OCI-LY7 (cell line): ENCODE data around the gene SLC9B1. TPM values are rescaled to one million over a fixed set of nuclear protein-coding genes. Genes with fewer than 3 reads are reported as not detected.
"Not testable (repeated sequence)": the region's sequence is repeated elsewhere in the genome, so short reads cannot be mapped to it uniquely, and the experiment has no call there.

ENCODE experiments used
- BruUV-seq: library from RNA; stranded (reverse); fragments of 400-500 nt; replicated peaks from 2 replicates; lab custom pipeline; 2021; lab: Mats Ljungman, UMichigan
- CTCF ChIA-PET: fragments of 300-600 bp; sonication (Branson Sonifier 250); formaldehyde crosslinking; loops from one replicate; lab custom pipeline; 2022; ENCODE audit warnings: antibody characterized with exemption; ENCODE audit not compliant: unreplicated experiment; lab: Charles Lee
- POLR2A ChIA-PET: fragments of 300-600 bp; sonication (Branson Sonifier 250); formaldehyde crosslinking; loops from one replicate; lab custom pipeline; 2022; ENCODE audit warnings: antibody characterized with exemption; lab: Charles Lee
- DNase-seq: peaks from one replicate; pipeline ENCODE4 v3.0.0-alpha.2; 2015; ENCODE audit warnings: low spot score
- H2AFZ ChIP-seq: fragments of 200-600 bp; sonication (generic), shearing (Covaris generic); 2 replicates; pipeline ENCODE4 v1.6.1; 2014; ENCODE audit warnings: mild to moderate bottlenecking, antibody characterized with exemption, low read length, moderate library complexity
- H3K27ac ChIP-seq: fragments of 200-600 bp; sonication (generic); 2 replicates; pipeline ENCODE4 v1.5.1; 2014; ENCODE audit warnings: mixed run types, low read depth, mild to moderate bottlenecking, moderate library complexity, low read length, inconsistent platforms; ENCODE audit not compliant: poor library complexity, severe bottlenecking
- H3K36me3 ChIP-seq: fragments of 200-600 bp; sonication (generic); 2 replicates; pipeline ENCODE4 v1.6.1; 2014; ENCODE audit warnings: mild to moderate bottlenecking, antibody characterized with exemption, low read length, moderate library complexity, mixed read lengths; ENCODE audit not compliant: insufficient read depth
- H3K4me1 ChIP-seq: fragments of 200-600 bp; sonication (generic); 2 replicates; pipeline ENCODE4 v1.5.1; 2014; ENCODE audit warnings: mild to moderate bottlenecking, low read length; ENCODE audit not compliant: insufficient read depth, poor library complexity, severe bottlenecking
- H3K4me2 ChIP-seq: fragments of 200-600 bp; sonication (generic); 2 replicates; pipeline ENCODE4 v1.6.1; 2014; ENCODE audit warnings: mild to moderate bottlenecking, low read length
- H3K4me3 ChIP-seq: fragments of 200-600 bp; sonication (generic); 2 replicates; pipeline ENCODE4 v1.5.1; 2014; ENCODE audit warnings: mild to moderate bottlenecking, low read depth, low read length; ENCODE audit not compliant: poor library complexity, severe bottlenecking
- H3K79me2 ChIP-seq: fragments of 200-600 bp; sonication (generic); 2 replicates; pipeline ENCODE4 v1.6.1; 2016; ENCODE audit warnings: low read depth, mild to moderate bottlenecking, low read length, moderate library complexity, mixed read lengths; ENCODE audit not compliant: insufficient read depth
- H3K9me2 ChIP-seq: fragments of 200-600 bp; sonication (generic); 2 replicates; pipeline ENCODE4 v1.6.1; 2016; ENCODE audit warnings: mild to moderate bottlenecking, low read length, mixed read lengths; ENCODE audit not compliant: insufficient read depth
- H3K9me3 ChIP-seq: fragments of 200-600 bp; sonication (generic); 2 replicates; pipeline ENCODE4 v1.6.1; 2014; ENCODE audit warnings: mild to moderate bottlenecking, mixed run types, low read length, mixed read lengths
- H4K20me1 ChIP-seq: fragments of 200-600 bp; sonication (generic); 2 replicates; pipeline ENCODE4 v1.6.1; 2014; ENCODE audit warnings: mild to moderate bottlenecking, antibody characterized with exemption, low read length, moderate library complexity, mixed read lengths; ENCODE audit not compliant: insufficient read depth
- CTCF ChIP-seq: fragments of 200-600 bp; sonication (generic); conservative IDR thresholded peaks from 2 replicates; pipeline ENCODE4 v1.5.1; 2014; ENCODE audit warnings: mild to moderate bottlenecking, antibody characterized with exemption, low read length, moderate library complexity, mixed read lengths
- EZH2phosphoT487 ChIP-seq: fragments of 200-600 bp; sonication (generic); IDR thresholded peaks from 2 replicates; pipeline ENCODE4 v1.6.1; 2018; ENCODE audit warnings: low read depth, borderline replicate concordance, mild to moderate bottlenecking, mixed run types, antibody characterized with exemption, low read length, moderate library complexity, mixed read lengths
- intact Hi-C: fragments of 100-400 bp; cut with micrococcal nuclease; formaldehyde crosslinking; loops from one replicate; pipeline ENCODE4 v1.10.0; 2022; ENCODE audit not compliant: unreplicated experiment
- total RNA-seq, 2 experiments: library from RNA; depleted of rRNA in 1 of 2; stranded (reverse); fragments of >200 nt in 1 of 2; shearing (Covaris generic) in 1 of 2; gene quantifications; 2 replicates each; pipeline ENCODE4 v1.2.3, GENCODE V29; 2014 to 2022

SLC9B1 gene
- total RNA-seq, 2 experiments from 2014 or later = 0.88 to 2.0 TPM

- Histone ChIP-seq H3K36me3 (peaks cover 39% of the 10 kb centered on the region), H3K79me2 (peaks cover 92% of the 10 kb centered on the region), H3K4me3 (peak overlapping the region; percentile 74), H3K4me1 (peaks cover 36% of the 10 kb centered on the region), H4K20me1 (no peaks in the 10 kb centered on the region), H2AFZ (peak overlapping the region; percentile 53; the same call in 1 of the 2 replicates), H3K9me3 (peaks cover 12% of the 10 kb centered on the region; the same call in 1 of the 2 replicates), H3K4me2 (peak overlapping the region; percentile 86), H3K27ac (peak overlapping the region; percentile 94), H3K9me2 (no peaks in the 10 kb centered on the region)
- intact Hi-C loops = loop anchor here (1.0 to 5.0 kb wide), 5 partner anchors 39 to 520 kb away; partner anchors contain the start of genes MANBA, SLC39A8 and SLC9B2
- BruUV-seq = no TSS peak
- ChIA-PET CTCF (interaction anchor here (1.1 to 1.8 kb wide), 2 partner anchors 15 to 39 kb away, joined by 3 to 7 read pairs; no protein-coding TSS in a partner anchor), POLR2A (interaction anchor here (0.6 to 7.1 kb wide), 9 partner anchors 9 to 329 kb away, joined by 3 to 116 read pairs (median 4); partner anchors contain the start of gene UBE2D3)
- no peak for TF ChIP-seq CTCF
- no peak for TF ChIP-seq EZH2phosphoT487
- DNase-seq = peak; percentile 50
Measured at GRCh38 chr4:102867278-102868152, 152.0 kb downstream of the SLC9B1 start.

GRCh38 chr4:102865327-102865726 lies 154.2 kb downstream of the SLC9B1 start:
- H3K4me2 ChIP-seq = peak overlapping the region; percentile 86
- H3K4me3 ChIP-seq = not testable (repeated sequence)
- intact Hi-C loops = loop anchor here (5.0 kb wide), 2 partner anchors 212 to 518 kb away; partner anchors contain the start of genes SLC39A8 and SLC9B2

GRCh38 chr4:102862747-102863146 lies 156.8 kb downstream of the SLC9B1 start:
- DNase-seq = no peak
- intact Hi-C loops = no loop called here
- H4K20me1 ChIP-seq = no peaks in the 10 kb centered on the region
- peaks cover 80% of the 10 kb centered on the region for H3K79me2 ChIP-seq
- POLR2A ChIA-PET = interaction anchor here (0.7 to 7.1 kb wide), 3 partner anchors 26 to 46 kb away, joined by 3 to 116 read pairs (median 4); partner anchors contain the start of gene UBE2D3
- no peak overlapping the region for H3K4me3 ChIP-seq
- CTCF ChIA-PET = no interaction called here
- H3K4me2 ChIP-seq = no peak overlapping the region
- H3K9me2 ChIP-seq = no peaks in the 10 kb centered on the region
- BruUV-seq = no TSS peak
- H2AFZ ChIP-seq = no peak overlapping the region
- no peak overlapping the region for H3K27ac ChIP-seq
- TF ChIP-seq EZH2phosphoT487 (no peak), CTCF (no peak)
- H3K9me3 ChIP-seq = peaks cover 43% of the 10 kb centered on the region; the same call in 1 of the 2 replicates
- H3K36me3 ChIP-seq = peaks cover 78% of the 10 kb centered on the region
- H3K4me1 ChIP-seq = peaks cover 20% of the 10 kb centered on the region

More at GRCh38 chr4:102865327-102865726, 154.2 kb downstream of the SLC9B1 start:
- H4K20me1 ChIP-seq, CTCF ChIA-PET, H2AFZ ChIP-seq, BruUV-seq, H3K27ac ChIP-seq, H3K9me2 ChIP-seq, DNase-seq: not testable (repeated sequence)
- Histone ChIP-seq H3K36me3 (peaks cover 52% of the 10 kb centered on the region), H3K9me3 (peaks cover 21% of the 10 kb centered on the region; the same call in 1 of the 2 replicates), H3K79me2 (peaks cover 92% of the 10 kb centered on the region), H3K4me1 (peaks cover 20% of the 10 kb centered on the region)
- POLR2A ChIA-PET = interaction anchor here (1.0 to 7.1 kb wide), 3 partner anchors 15 to 38 kb away, joined by 3 to 116 read pairs (median 4); partner anchors contain the start of gene UBE2D3
